Right renal pelvis (tissue), 4 donors: ENCODE results near the gene MRTFB. TPM values are rescaled to one million over a fixed set of nuclear protein-coding genes. Genes with fewer than 3 reads are reported as not detected.

Source experiments
- DNase-seq, 4 donors: peaks; one replicate each; pipeline ENCODE4 v3.0.0-alpha.2; 2013; ENCODE audit warnings: low read depth in 4 of 4, low spot score in 3 of 4, missing footprints in 1 of 4
- polyA plus RNA-seq, 4 donors: library from polyadenylated mRNA; unstranded; fragments of 120-200 nt; gene quantifications; one replicate each; pipeline ENCODE4 v1.2.1, GENCODE V29; 2013; ENCODE audit not compliant: insufficient read length in 4 of 4

The MRTFB gene
- polyA plus RNA-seq, 4 donors: 29.0 to 37.4 (median 34.8) TPM

GRCh38 chr16:14063618-14064581, 7.2 kb upstream of the MRTFB start:
- no peak for DNase-seq

GRCh38 chr16:14069818-14070217, 1.3 kb upstream of the MRTFB start:
- DNase-seq: no peak

GRCh38 chr16:14070555-14070876, 603 bp upstream of the MRTFB start:
- no peak for DNase-seq

- DNase-seq: peak in 2 of 4 donors; percentile 12 to 25
Observed at GRCh38 chr16:14071576-14072271, 605 bp downstream of the MRTFB start.

GRCh38 chr16:14072360-14072759, 1.2 kb downstream of the MRTFB start:
- no peak for DNase-seq

GRCh38 chr16:14074544-14074943, 3.4 kb downstream of the MRTFB start:
- no peak for DNase-seq

- DNase-seq: no peak
Observed at GRCh38 chr16:14077918-14078317, 6.8 kb downstream of the MRTFB start.

GRCh38 chr16:14086477-14086876, 15.4 kb downstream of the MRTFB start:
- DNase-seq: no peak

GRCh38 chr16:14087181-14087580, 16.1 kb downstream of the MRTFB start:
- DNase-seq: no peak

- no peak for DNase-seq
Observed at GRCh38 chr16:14087590-14088154, 16.6 kb downstream of the MRTFB start.

- no peak for DNase-seq
Observed at GRCh38 chr16:14088155-14088753, 17.1 kb downstream of the MRTFB start.

- DNase-seq: no peak
Observed at GRCh38 chr16:14089283-14089823, 18.2 kb downstream of the MRTFB start.

- DNase-seq: no peak
Observed at GRCh38 chr16:14092561-14092960, 21.4 kb downstream of the MRTFB start.

GRCh38 chr16:14095883-14096551, 24.9 kb downstream of the MRTFB start:
- DNase-seq: no peak

GRCh38 chr16:14097182-14097959, 26.3 kb downstream of the MRTFB start:
- peak; percentile 34 to 77 (median 66) for DNase-seq

GRCh38 chr16:14098081-14098480, 27.0 kb downstream of the MRTFB start:
- no peak for DNase-seq

GRCh38 chr16:14100825-14101224, 29.7 kb downstream of the MRTFB start:
- no peak for DNase-seq

GRCh38 chr16:14101415-14101814, 30.3 kb downstream of the MRTFB start:
- DNase-seq: no peak

- DNase-seq: no peak
Observed at GRCh38 chr16:14102925-14103720, 32.0 kb downstream of the MRTFB start.
